Measurements from ENCODE around the gene RTN4. TPM values are rescaled to one million over a fixed set of nuclear protein-coding genes. Genes with fewer than 3 reads are reported as not detected.

RTN4 gene
- total RNA-seq, 2 donors from 2014 or later = 199 to 280 TPM

- Histone ChIP-seq H3K27ac (no peak overlapping the region), H3K4me1 (no peaks in the 10 kb centered on the region), H3K9ac (ENCODE audit: low read depth in 2 of 2, low read length in 2 of 2) (no peak overlapping the region), H3K27me3 (no peaks in the 10 kb centered on the region), H3K9me3 (no peaks in the 10 kb centered on the region), H3K4me3 (no peak overlapping the region), H3K36me3 (no peaks in the 10 kb centered on the region)
- DNase-seq = no peak
- intact Hi-C loops (cut with DNase I) = no loop called here
- TF ChIP-seq, protein P1, sequence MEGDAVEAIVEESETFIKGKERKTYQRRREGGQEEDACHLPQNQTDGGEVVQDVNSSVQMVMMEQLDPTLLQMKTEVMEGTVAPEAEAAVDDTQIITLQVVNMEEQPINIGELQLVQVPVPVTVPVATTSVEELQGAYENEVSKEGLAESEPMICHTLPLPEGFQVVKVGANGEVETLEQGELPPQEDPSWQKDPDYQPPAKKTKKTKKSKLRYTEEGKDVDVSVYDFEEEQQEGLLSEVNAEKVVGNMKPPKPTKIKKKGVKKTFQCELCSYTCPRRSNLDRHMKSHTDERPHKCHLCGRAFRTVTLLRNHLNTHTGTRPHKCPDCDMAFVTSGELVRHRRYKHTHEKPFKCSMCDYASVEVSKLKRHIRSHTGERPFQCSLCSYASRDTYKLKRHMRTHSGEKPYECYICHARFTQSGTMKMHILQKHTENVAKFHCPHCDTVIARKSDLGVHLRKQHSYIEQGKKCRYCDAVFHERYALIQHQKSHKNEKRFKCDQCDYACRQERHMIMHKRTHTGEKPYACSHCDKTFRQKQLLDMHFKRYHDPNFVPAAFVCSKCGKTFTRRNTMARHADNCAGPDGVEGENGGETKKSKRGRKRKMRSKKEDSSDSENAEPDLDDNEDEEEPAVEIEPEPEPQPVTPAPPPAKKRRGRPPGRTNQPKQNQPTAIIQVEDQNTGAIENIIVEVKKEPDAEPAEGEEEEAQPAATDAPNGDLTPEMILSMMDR (IDR thresholded peaks at IDR 0.05) = no peak
Observed at GRCh38 chr2:55026202-55026601, 24.0 kb downstream of the RTN4 start.

- no peak for DNase-seq
- Histone ChIP-seq H3K9ac (ENCODE audit: low read depth in 2 of 2, low read length in 2 of 2) (no peak overlapping the region), H3K36me3 (no peaks in the 10 kb centered on the region), H3K27me3 (no peaks in the 10 kb centered on the region), H3K4me3 (no peak overlapping the region), H3K9me3 (no peaks in the 10 kb centered on the region), H3K27ac (no peak overlapping the region), H3K4me1 (no peaks in the 10 kb centered on the region)
- TF ChIP-seq, protein P1 (IDR thresholded peaks at IDR 0.05) = no peak
- intact Hi-C loops (cut with DNase I) = no loop called here
Observed at GRCh38 chr2:55025627-55026026, 24.6 kb downstream of the RTN4 start.

- intact Hi-C loops (cut with DNase I) = no loop called here
- Histone ChIP-seq H3K36me3 (no peaks in the 10 kb centered on the region), H3K4me3 (no peak overlapping the region), H3K9ac (ENCODE audit: low read depth in 2 of 2, low read length in 2 of 2) (no peak overlapping the region), H3K4me1 (no peaks in the 10 kb centered on the region), H3K27ac (no peak overlapping the region), H3K27me3 (no peaks in the 10 kb centered on the region), H3K9me3 (no peaks in the 10 kb centered on the region)
- TF ChIP-seq, protein P1 (IDR thresholded peaks at IDR 0.05) = no peak
- DNase-seq = no peak
Observed at GRCh38 chr2:55025082-55025481, 25.2 kb downstream of the RTN4 start.

DNA sequence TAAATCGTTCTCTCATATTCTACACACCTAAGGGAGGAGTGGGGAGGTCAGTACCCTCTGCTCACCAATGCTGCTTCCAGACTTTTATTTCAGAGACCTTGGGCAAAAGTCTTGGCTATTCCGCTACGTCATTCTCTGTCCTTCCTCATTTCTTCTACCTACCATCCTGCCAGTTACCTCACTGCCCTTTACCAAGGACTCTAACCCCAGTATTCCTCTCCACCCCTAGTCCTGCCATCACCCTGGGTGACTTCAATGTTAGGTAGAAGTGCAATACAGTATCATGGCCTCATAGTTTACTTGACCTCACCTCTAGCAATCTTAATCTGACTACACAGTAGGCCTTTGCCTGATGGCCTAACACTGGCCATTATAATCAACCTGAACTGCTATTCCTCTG lies 27.8 kb downstream of the RTN4 start:
- Histone ChIP-seq H3K9me3 (no peaks in the 10 kb centered on the region), H3K27ac (no peak overlapping the region), H3K27me3 (no peaks in the 10 kb centered on the region), H3K36me3 (no peaks in the 10 kb centered on the region), H3K4me1 (no peaks in the 10 kb centered on the region), H3K9ac (ENCODE audit: low read depth in 2 of 2, low read length in 2 of 2) (no peak overlapping the region), H3K4me3 (no peak overlapping the region)
- TF ChIP-seq, protein P1 (IDR thresholded peaks at IDR 0.05) = no peak
- no peak for DNase-seq
- intact Hi-C loops (cut with DNase I) = no loop called here

GRCh38 chr2:55019526-55020258 lies 30.6 kb downstream of the RTN4 start:
- no peak overlapping the region for H3K27ac ChIP-seq
- peaks cover 5% of the 10 kb centered on the region for H3K4me1 ChIP-seq
- no peak overlapping the region for H3K4me3 ChIP-seq
- H3K9me3 ChIP-seq = no peaks in the 10 kb centered on the region
- H3K36me3 ChIP-seq = no peaks in the 10 kb centered on the region
- DNase-seq = no peak
- intact Hi-C loops (cut with DNase I) = no loop called here
- H3K27me3 ChIP-seq = no peaks in the 10 kb centered on the region
- TF ChIP-seq, protein P1 (IDR thresholded peaks at IDR 0.05) = no peak
- H3K9ac ChIP-seq (ENCODE audit: low read depth in 2 of 2, low read length in 2 of 2) = no peak overlapping the region
